GM12875 (cell line): ENCODE data around the gene STK32A.

Experiments
- H3K4me3 ChIP-seq: one replicate; pipeline ENCODE4 v1.5.1; 2011; ENCODE audit warnings: low read depth, low read length, control low read depth
- TF ChIP-seq, protein P1 (sequence below): IDR thresholded peaks from 2 replicates; pipeline ENCODE4 v1.5.1; 2011; ENCODE audit warnings: low read depth, mild to moderate bottlenecking, control low read depth, inconsistent platforms, low read length, moderate library complexity, borderline replicate concordance; ENCODE audit not compliant: insufficient read depth

STK32A gene

DNA sequence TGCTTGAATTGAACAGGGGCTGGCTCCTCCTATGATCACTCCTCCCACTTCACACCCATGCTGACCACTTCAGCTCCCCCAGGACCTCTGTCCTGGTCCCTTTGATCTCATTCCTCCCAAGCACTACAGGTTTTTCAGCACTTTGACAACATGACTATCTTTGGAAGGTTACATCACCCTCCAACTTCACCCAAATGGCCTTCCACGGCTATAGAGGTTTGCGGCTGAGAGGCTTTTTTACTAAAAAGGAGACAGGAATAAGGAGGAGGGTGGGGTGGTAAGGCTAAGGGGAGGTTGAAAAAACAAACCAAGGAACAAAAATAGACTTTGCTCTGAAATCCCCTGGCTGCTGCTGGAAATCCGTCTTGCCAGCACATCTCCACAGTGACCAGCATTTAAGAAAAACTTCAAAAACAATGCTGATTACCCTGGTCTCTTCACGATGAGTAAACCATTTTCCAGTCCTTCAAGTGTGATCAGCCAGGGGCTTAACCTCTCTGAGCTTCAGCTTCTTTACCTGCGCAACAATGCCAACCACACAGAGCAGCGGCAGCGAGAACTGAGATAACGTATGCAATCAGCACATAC, 172.4 kb downstream of the STK32A start:
- H3K4me3 ChIP-seq, result no peak overlapping the region
- TF ChIP-seq, protein P1, sequence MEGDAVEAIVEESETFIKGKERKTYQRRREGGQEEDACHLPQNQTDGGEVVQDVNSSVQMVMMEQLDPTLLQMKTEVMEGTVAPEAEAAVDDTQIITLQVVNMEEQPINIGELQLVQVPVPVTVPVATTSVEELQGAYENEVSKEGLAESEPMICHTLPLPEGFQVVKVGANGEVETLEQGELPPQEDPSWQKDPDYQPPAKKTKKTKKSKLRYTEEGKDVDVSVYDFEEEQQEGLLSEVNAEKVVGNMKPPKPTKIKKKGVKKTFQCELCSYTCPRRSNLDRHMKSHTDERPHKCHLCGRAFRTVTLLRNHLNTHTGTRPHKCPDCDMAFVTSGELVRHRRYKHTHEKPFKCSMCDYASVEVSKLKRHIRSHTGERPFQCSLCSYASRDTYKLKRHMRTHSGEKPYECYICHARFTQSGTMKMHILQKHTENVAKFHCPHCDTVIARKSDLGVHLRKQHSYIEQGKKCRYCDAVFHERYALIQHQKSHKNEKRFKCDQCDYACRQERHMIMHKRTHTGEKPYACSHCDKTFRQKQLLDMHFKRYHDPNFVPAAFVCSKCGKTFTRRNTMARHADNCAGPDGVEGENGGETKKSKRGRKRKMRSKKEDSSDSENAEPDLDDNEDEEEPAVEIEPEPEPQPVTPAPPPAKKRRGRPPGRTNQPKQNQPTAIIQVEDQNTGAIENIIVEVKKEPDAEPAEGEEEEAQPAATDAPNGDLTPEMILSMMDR, result no peak

DNA sequence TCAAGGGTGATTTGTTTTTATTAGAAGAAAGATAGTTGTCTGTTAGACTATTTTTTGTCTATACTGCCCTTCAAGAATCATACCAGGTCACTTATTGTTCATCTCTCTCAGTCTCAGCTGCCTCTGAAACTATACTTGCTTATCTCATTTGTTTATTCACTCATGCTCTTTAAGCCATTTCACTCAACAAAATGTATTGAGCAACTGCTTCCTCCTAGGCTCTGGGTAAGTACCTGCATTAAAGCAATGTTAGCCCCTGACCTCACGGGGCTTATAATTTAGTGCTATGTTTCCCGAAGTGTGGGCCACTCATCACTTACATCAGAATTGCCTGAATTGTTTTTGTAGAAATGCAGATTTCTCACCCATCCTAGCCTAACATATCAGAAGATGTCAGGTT, 174.2 kb downstream of the STK32A start:
- TF ChIP-seq, protein P1, result no peak
- H3K4me3 ChIP-seq, result no peak overlapping the region

- TF ChIP-seq, protein P1, result no peak
- no peak overlapping the region for H3K4me3 ChIP-seq
These were observed 175.9 kb downstream of the STK32A start for GRCh38 chr5:147410496-147411358.

- TF ChIP-seq, protein P1, result no peak
- H3K4me3 ChIP-seq, result no peak overlapping the region
These were observed 176.8 kb downstream of the STK32A start for GRCh38 chr5:147411359-147412319.

DNA sequence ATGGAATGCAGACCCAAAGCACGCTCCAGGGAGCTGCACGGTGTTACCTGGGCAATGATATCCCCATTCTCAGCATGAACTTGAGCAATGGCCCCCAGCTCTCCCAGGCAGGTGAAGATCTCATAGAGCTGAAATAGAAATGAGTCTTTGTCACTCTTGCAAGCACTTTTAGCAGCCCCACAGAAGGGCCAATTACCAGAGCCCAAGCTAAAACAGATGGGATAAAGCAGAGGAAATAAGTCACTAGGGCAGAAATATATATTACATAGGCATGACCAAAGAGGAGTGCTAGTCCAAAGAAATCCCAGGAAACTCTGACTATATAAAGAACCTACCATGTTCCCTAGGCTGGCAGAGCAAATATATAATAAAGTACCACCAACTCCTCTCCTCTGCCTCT, 177.7 kb downstream of the STK32A start:
- TF ChIP-seq, protein P1, result no peak

GRCh38 chr5:147413266-147413665, 178.4 kb downstream of the STK32A start:
- H3K4me3 ChIP-seq, result no peak overlapping the region
- TF ChIP-seq, protein P1, result no peak

More for the DNA sequence above, 177.7 kb downstream of the STK32A start:
- H3K4me3 ChIP-seq, result no peak overlapping the region
